Osteoblast (primary cell): Measurements from ENCODE around the gene BRD2. TPM values are rescaled to one million over a fixed set of nuclear protein-coding genes. Genes with fewer than 3 reads are reported as not detected.

Experiments
- DNase-seq: peaks from one replicate; pipeline ENCODE4 v3.0.0; 2011; ENCODE audit warnings: low spot score, mixed read lengths; ENCODE audit not compliant: insufficient read length; ENCODE audit errors: missing footprints
- H2AFZ ChIP-seq: 2 replicates; pipeline ENCODE4 v1.6.0; 2011; ENCODE audit warnings: mild to moderate bottlenecking, low read length
- H3K27ac ChIP-seq: 2 replicates; pipeline ENCODE4 v1.5.1; 2011; ENCODE audit warnings: mild to moderate bottlenecking, low read depth, low read length, moderate library complexity
- H3K27me3 ChIP-seq: 2 replicates; pipeline ENCODE4 v1.6.0; 2012; ENCODE audit warnings: mild to moderate bottlenecking, control low read depth, inconsistent platforms, low read length, moderate library complexity; ENCODE audit not compliant: insufficient read depth
- H3K36me3 ChIP-seq: 2 replicates; pipeline ENCODE4 v1.5.1; 2011; ENCODE audit warnings: mild to moderate bottlenecking, low read length, control low read depth, moderate library complexity; ENCODE audit not compliant: insufficient read depth
- H3K4me1 ChIP-seq: 2 replicates; pipeline ENCODE4 v1.5.1; 2011; ENCODE audit warnings: mild to moderate bottlenecking, low read length, control low read depth, moderate library complexity; ENCODE audit not compliant: insufficient read depth
- H3K4me2 ChIP-seq: 2 replicates; pipeline ENCODE4 v1.6.0; 2011; ENCODE audit warnings: mild to moderate bottlenecking, low read length; ENCODE audit not compliant: insufficient read depth
- H3K4me3 ChIP-seq: fragments of 200-600 bp; sonication (generic); 3 replicates; pipeline ENCODE4 v1.5.1; 2012; ENCODE audit warnings: mild to moderate bottlenecking, low read length, inconsistent platforms; ENCODE audit not compliant: insufficient read depth
- H3K79me2 ChIP-seq: 2 replicates; pipeline ENCODE4 v1.6.0; 2012; ENCODE audit warnings: mild to moderate bottlenecking, low read length, control low read depth, inconsistent platforms; ENCODE audit not compliant: insufficient read depth
- H3K9me3 ChIP-seq: 2 replicates; pipeline ENCODE4 v1.5.1; 2011; ENCODE audit warnings: low read depth, low read length, control low read depth
- H4K20me1 ChIP-seq: 2 replicates; pipeline ENCODE4 v1.6.0; 2012; ENCODE audit warnings: mild to moderate bottlenecking, low read length, control low read depth; ENCODE audit not compliant: insufficient read depth
- CTCF ChIP-seq: IDR thresholded peaks from 2 replicates; pipeline ENCODE4 v1.5.1; 2011; ENCODE audit warnings: mild to moderate bottlenecking, low read depth, low read length, moderate library complexity; ENCODE audit errors: extremely low read depth
- total RNA-seq: library from RNA; depleted of rRNA; stranded (reverse); fragments of >200 nt; gene quantifications from 2 replicates; pipeline ENCODE4 v1.2.3, GENCODE V29; 2012

BRD2 gene
- total RNA-seq, 1 donor, result 119 TPM

- H3K27ac ChIP-seq, result peak overlapping the region; percentile 100
- peaks cover 42% of the 10 kb centered on the region for H4K20me1 ChIP-seq
- H3K4me2 ChIP-seq, result peak overlapping the region; percentile 99
- no peaks in the 10 kb centered on the region for H3K9me3 ChIP-seq
- TF ChIP-seq CTCF, result no peak
- H3K36me3 ChIP-seq, result peaks cover 40% of the 10 kb centered on the region
- DNase-seq, result no peak
- no peak overlapping the region for H2AFZ ChIP-seq
- H3K4me1 ChIP-seq, result peaks cover 42% of the 10 kb centered on the region
- peak overlapping the region; percentile 95 for H3K4me3 ChIP-seq
- H3K79me2 ChIP-seq, result peaks cover 61% of the 10 kb centered on the region
- H3K27me3 ChIP-seq, result no peaks in the 10 kb centered on the region
These were observed 2.8 kb downstream of the BRD2 start for GRCh38 chr6:32971242-32971580.

- H2AFZ ChIP-seq, result no peak overlapping the region
- peak; percentile 97 for DNase-seq
- peaks cover 42% of the 10 kb centered on the region for H3K4me1 ChIP-seq
- peak overlapping the region; percentile 99 for H3K4me2 ChIP-seq
- no peaks in the 10 kb centered on the region for H3K27me3 ChIP-seq
- H3K36me3 ChIP-seq, result peaks cover 46% of the 10 kb centered on the region
- H3K4me3 ChIP-seq, result peak overlapping the region; percentile 95
- no peaks in the 10 kb centered on the region for H3K9me3 ChIP-seq
- peak overlapping the region; percentile 100 for H3K27ac ChIP-seq
- H3K79me2 ChIP-seq, result peaks cover 64% of the 10 kb centered on the region
- H4K20me1 ChIP-seq, result peaks cover 47% of the 10 kb centered on the region
- TF ChIP-seq CTCF, result no peak
These were observed 3.4 kb downstream of the BRD2 start for GRCh38 chr6:32971581-32972352.

GRCh38 chr6:32972353-32973143 lies 4.2 kb downstream of the BRD2 start:
- Histone ChIP-seq H3K36me3 (peaks cover 54% of the 10 kb centered on the region), H4K20me1 (peaks cover 55% of the 10 kb centered on the region), H3K4me2 (peak overlapping the region; percentile 98), H3K27me3 (no peaks in the 10 kb centered on the region), H3K4me3 (peak overlapping the region; percentile 82), H3K9me3 (no peaks in the 10 kb centered on the region), H3K4me1 (peaks cover 37% of the 10 kb centered on the region), H3K79me2 (peaks cover 65% of the 10 kb centered on the region), H3K27ac (peak overlapping the region; percentile 62), H2AFZ (no peak overlapping the region)
- TF ChIP-seq CTCF, result no peak
- DNase-seq, result peak; percentile 85
